PFSK-1 (cell line): ENCODE data around the gene RAVER2.

Experiments
- POLR2AphosphoS5 ChIP-seq: IDR thresholded peaks from 2 replicates; pipeline ENCODE4 v1.6.1; 2012; ENCODE audit warnings: low read depth, mild to moderate bottlenecking, control low read depth, low read length, moderate library complexity
- REST ChIP-seq, 2 experiments: IDR thresholded peaks; 2 replicates each; pipeline versions ENCODE4 v1.6.1 to v1.8.0; 2011 to 2012; ENCODE audit warnings: low read depth in 2 of 2, low read length in 2 of 2, control low read depth in 1 of 2, inconsistent platforms in 1 of 2, mild to moderate bottlenecking in 1 of 2, moderate library complexity in 1 of 2; ENCODE audit not compliant: insufficient read depth in 1 of 2
- TAF1 ChIP-seq: IDR thresholded peaks from 2 replicates; pipeline ENCODE4 v1.6.1; 2012; ENCODE audit warnings: low read length, control low read depth, borderline replicate concordance; ENCODE audit not compliant: insufficient read depth

- TF ChIP-seq POLR2AphosphoS5 = no peak
- no peak for TF ChIP-seq REST (IDR thresholded peaks at IDR 0.05; ENCODE audit: insufficient read depth in 1 of 2, low read depth in 2 of 2, low read length in 2 of 2)
- no peak for TF ChIP-seq TAF1
Measured at GRCh38 chr1:64721576-64722145, 23.2 kb upstream of the RAVER2 start.
